GM12878 (cell line): ENCODE data around the gene MYL12A. TPM values are rescaled to one million over a fixed set of nuclear protein-coding genes. Genes with fewer than 3 reads are reported as not detected.

Source experiments
- ATAC-seq: fragments of 200-7000 bp; cut with Tn5 transposase; 3 replicates; pipeline ENCODE4 v1.9.1; 2020; ENCODE audit warnings: mild to moderate bottlenecking, moderate library complexity
- BruUV-seq: library from RNA; stranded (reverse); fragments of 400-500 nt; replicated peaks from 2 replicates; lab custom pipeline; 2021; lab: Mats Ljungman, UMichigan
- CTCF ChIA-PET: fragments of 300-600 bp; sonication (Branson Sonifier 250); formaldehyde crosslinking; extraction: SDS; loops from one replicate; lab custom pipeline; 2021; ENCODE audit warnings: inconsistent platforms; lab: Yijun Ruan, JAX
- POLR2A ChIA-PET: fragments of 350-600 bp; formaldehyde crosslinking; extraction: SDS; loops from one replicate; lab custom pipeline; 2021; ENCODE audit warnings: inconsistent platforms; lab: Charles Lee
- RAD21 ChIA-PET: fragments of 300-600 bp; sonication (Branson Sonifier 250); formaldehyde crosslinking; loops from one replicate; lab custom pipeline; 2023; ENCODE audit warnings: antibody characterized with exemption; ENCODE audit not compliant: unreplicated experiment; lab: Charles Lee
- SMC1A ChIA-PET: fragments of 300-600 bp; sonication (Branson Sonifier 250); formaldehyde crosslinking; loops from one replicate; lab custom pipeline; 2023; ENCODE audit not compliant: unreplicated experiment, uncharacterized antibody; lab: Charles Lee
- DNase-seq: peaks from one replicate; pipeline ENCODE4 v3.0.0-alpha.2; 2011; ENCODE audit warnings: low read depth, low spot score
- FAIRE-seq: peaks from 3 replicates; lab custom pipeline; 2011; peaks lifted over from hg19 to GRCh38; lab: Jason Lieb, UNC
- H2AFZ ChIP-seq: 2 replicates; pipeline ENCODE4 v1.6.0; 2011; ENCODE audit warnings: low read depth, low read length, control low read depth; ENCODE audit not compliant: control insufficient read depth
- H3K27ac ChIP-seq: 2 replicates; pipeline ENCODE4 v1.5.1; 2011; ENCODE audit warnings: control low read depth; ENCODE audit not compliant: control insufficient read depth, insufficient read depth
- H3K27me3 ChIP-seq, 2 experiments: replicated peaks in 1 of 2; 2 replicates each; pipeline versions ENCODE4 v1.6.0 to v1.6.1; 2011; ENCODE audit warnings: low read length in 1 of 2; ENCODE audit not compliant: control insufficient read depth in 2 of 2, insufficient read depth in 2 of 2
- H3K36me3 ChIP-seq, 2 experiments: 2 replicates each; pipeline ENCODE4 v1.5.1; 2011; ENCODE audit warnings: low read length in 1 of 2; ENCODE audit not compliant: control insufficient read depth in 2 of 2, insufficient read depth in 2 of 2
- H3K4me1 ChIP-seq: 2 replicates; pipeline ENCODE4 v1.6.1; 2011; ENCODE audit warnings: mild to moderate bottlenecking, low read length, moderate library complexity, mixed read lengths; ENCODE audit not compliant: control insufficient read depth, insufficient read depth
- H3K4me2 ChIP-seq: 2 replicates; pipeline ENCODE4 v1.6.0; 2011; ENCODE audit warnings: control low read depth; ENCODE audit not compliant: control insufficient read depth, insufficient read depth
- H3K4me3 ChIP-seq: fragments of 200-600 bp; sonication (generic); 2 replicates; pipeline ENCODE4 v1.5.1; 2016
- H3K79me2 ChIP-seq: 2 replicates; pipeline ENCODE4 v1.6.0; 2011; ENCODE audit warnings: low read length; ENCODE audit not compliant: control insufficient read depth, insufficient read depth
- H3K9ac ChIP-seq: 2 replicates; pipeline ENCODE4 v1.8.0; 2011; ENCODE audit warnings: low read length, control low read depth, mixed read lengths; ENCODE audit not compliant: control insufficient read depth, insufficient read depth
- H3K9me3 ChIP-seq: replicated peaks from 3 replicates; pipeline ENCODE4 v1.5.1; 2011; ENCODE audit warnings: mild to moderate bottlenecking, low read length; ENCODE audit not compliant: control insufficient read depth, insufficient read depth
- H4K20me1 ChIP-seq: 2 replicates; pipeline ENCODE4 v1.6.0; 2011; ENCODE audit not compliant: control insufficient read depth, insufficient read depth
- ASH2L ChIP-seq: fragments of 300-600, 200-600 bp; sonication (generic); IDR thresholded peaks from 2 replicates; pipeline ENCODE4 v1.6.1; 2017; ENCODE audit warnings: low read depth, mild to moderate bottlenecking, borderline replicate concordance
- BRCA1 ChIP-seq: IDR thresholded peaks from 2 replicates; pipeline ENCODE4 v1.6.1; 2011; ENCODE audit warnings: low read depth, low read length, improper control_type of control experiment
- E4F1 ChIP-seq: fragments of 450-650 bp; IDR thresholded peaks from 2 replicates; pipeline ENCODE4 v1.6.1; 2018; ENCODE audit warnings: borderline replicate concordance, mild to moderate bottlenecking; ENCODE audit not compliant: partially characterized antibody
- EP300 ChIP-seq, 2 experiments: fragments of 150-350 bp in 1 of 2; IDR thresholded peaks; 2 replicates each; pipeline ENCODE4 v1.6.1; 2011 to 2012; ENCODE audit warnings: low read depth in 2 of 2, low read length in 2 of 2, borderline replicate concordance in 1 of 2, improper control_type of control experiment in 1 of 2, inconsistent platforms in 1 of 2; ENCODE audit not compliant: control insufficient read depth in 1 of 2
- FOXK2 ChIP-seq: fragments of 450-650 bp; IDR thresholded peaks from 2 replicates; pipeline ENCODE4 v1.6.1; 2017; ENCODE audit warnings: mild to moderate bottlenecking, moderate library complexity
- GABPA ChIP-seq: IDR thresholded peaks from 2 replicates; pipeline ENCODE4 v1.6.1; 2014; ENCODE audit warnings: antibody characterized with exemption, low read depth, mild to moderate bottlenecking, inconsistent platforms
- MEF2B ChIP-seq: fragments of 450-650 bp; IDR thresholded peaks from 2 replicates; pipeline ENCODE4 v1.6.1; 2018; ENCODE audit warnings: mild to moderate bottlenecking, moderate library complexity; ENCODE audit not compliant: partially characterized antibody, poor library complexity, severe bottlenecking
- NR2C2 ChIP-seq: IDR thresholded peaks from 2 replicates; pipeline ENCODE4 v1.6.1; 2011; ENCODE audit warnings: borderline replicate concordance, low read depth; ENCODE audit not compliant: control insufficient read depth, insufficient read length
- RELB ChIP-seq: fragments of 450-650 bp; IDR thresholded peaks from 2 replicates; pipeline ENCODE4 v1.6.1; 2017; ENCODE audit warnings: low read depth, mild to moderate bottlenecking, moderate library complexity
- SRF ChIP-seq, 2 experiments: IDR thresholded peaks; 2 replicates each; pipeline ENCODE4 v1.6.1; 2011; ENCODE audit warnings: low read depth in 2 of 2, low read length in 2 of 2, mild to moderate bottlenecking in 1 of 2, moderate library complexity in 1 of 2
- TCF7 ChIP-seq: IDR thresholded peaks from 2 replicates; pipeline ENCODE4 v1.6.1; 2014; ENCODE audit warnings: antibody characterized with exemption, borderline replicate concordance
- USF1 ChIP-seq: IDR thresholded peaks from 2 replicates; pipeline ENCODE4 v1.6.1; 2011; ENCODE audit warnings: borderline replicate concordance, low read depth, mild to moderate bottlenecking, moderate library complexity, mixed read lengths, low read length; ENCODE audit not compliant: insufficient read depth; ENCODE audit errors: extremely low read length
- ZNF207 ChIP-seq: fragments of 450-650 bp; IDR thresholded peaks from 2 replicates; pipeline ENCODE4 v1.6.1; 2014; ENCODE audit warnings: antibody characterized with exemption, mild to moderate bottlenecking, borderline replicate concordance
- WGBS: methylation state at CpG from one replicate; pipeline ENCODE4 v1.1.6; 2016; ENCODE audit warnings: low lambda C conversion rate; ENCODE audit not compliant: insufficient replicate concordance, insufficient coverage; ENCODE audit errors: missing lambda C conversion rate; 5-methylcytosine and 5-hydroxymethylcytosine counted together
- in situ Hi-C: fragments of 300-500 bp; cut with MboI; formaldehyde crosslinking; loops from 9 replicates; pipeline ENCODE4 v1.14.3; 2018; ENCODE audit warnings: mixed read lengths
- intact Hi-C: fragments of 100-400 bp; cut with micrococcal nuclease; formaldehyde crosslinking; loops from one replicate; pipeline ENCODE4 v1.14.2; 2022; ENCODE audit not compliant: unreplicated experiment
- polyA plus RNA-seq, 11 experiments: library from polyadenylated mRNA; depleted of rRNA in 4 of 11; unstranded in 6 of 11; stranded (reverse) in 5 of 11; fragments of >200 nt; fragmentation: Nextera tagmentation in 4 of 11; fragmentation: Illumina TruSeq in 1 of 11; extraction: Ambion mirVana in 4 of 11; extraction: Trizol in 1 of 11; gene quantifications; 1 replicate in 1 of 11; 2 replicates in 10 of 11; pipeline versions ENCODE4 v1.2.1 to v1.2.3, GENCODE V29; 2011 to 2016; ENCODE audit warnings: inconsistent platforms in 2 of 11, missing spikeins in 2 of 11, low read depth in 1 of 11
- total RNA-seq, 4 experiments: library from RNA; depleted of rRNA in 3 of 4; stranded (reverse); fragments of >200 nt in 3 of 4; fragmentation: Illumina TruSeq in 1 of 4; extraction: Trizol in 1 of 4; gene quantifications; 2 replicates each; pipeline versions ENCODE4 v1.2.1 to v1.2.3, GENCODE V29; 2013 to 2021

The MYL12A gene
- total and polyA plus RNA-seq, 10 of the 15 experiments (the other 5 are each of a cell fraction or from before 2014, with no cell fraction given): 488 to 1,663 (median 924) TPM

- peak; percentile 44; the same call in 1 of the 2 replicates for TF ChIP-seq RELB
- no peak for TF ChIP-seq BRCA1
- peak; percentile 17 for TF ChIP-seq MEF2B
Measured at GRCh38 chr18:3255611-3256165, 8.1 kb downstream of the MYL12A start (continued).

GRCh38 chr18:3256693-3257626 lies 9.4 kb downstream of the MYL12A start:
- in situ Hi-C loops: loop anchor here (25.0 kb wide), 1 partner anchor 1005 kb away; no protein-coding TSS in a partner anchor
- peak; percentile 49 for FAIRE-seq
- 50% methylated on average over 5 of the region's 5 CpGs for WGBS
- TF ChIP-seq EP300 (IDR thresholded peaks at IDR 0.05; ENCODE audit: borderline replicate concordance in 1 of 2, control insufficient read depth in 1 of 2, low read depth in 2 of 2, low read length in 2 of 2): peak in 1 of 2 experiments; percentile 31; a peak in 1 of 4 replicates
- TF ChIP-seq USF1: no peak
- TF ChIP-seq NR2C2: no peak
- TF ChIP-seq ASH2L: no peak
- TF ChIP-seq TCF7: no peak
- TF ChIP-seq ZNF207: no peak
- TF ChIP-seq GABPA: 0 out of 2 replicates have a peak, but pooled peaks have one; percentile 28
- TF ChIP-seq FOXK2: no peak
- no peak for TF ChIP-seq E4F1
- no peak for TF ChIP-seq SRF (IDR thresholded peaks at IDR 0.05; ENCODE audit: low read depth in 2 of 2, low read length in 2 of 2)

More at GRCh38 chr18:3256693-3257626, 9.4 kb downstream of the MYL12A start:
- ATAC-seq: peak; percentile 16
- no peaks in the 10 kb centered on the region for H3K27me3 ChIP-seq
- RAD21 ChIA-PET: interaction anchor here (0.5 to 3.1 kb wide), 10 partner anchors 9 to 324 kb away, joined by 3 to 23 read pairs (median 4); partner anchors contain the start of gene MYL12A
- CTCF ChIA-PET: interaction anchor here (1.6 to 3.1 kb wide), 5 partner anchors 11 to 409 kb away, joined by 4 to 10 read pairs (median 6); no protein-coding TSS in a partner anchor
- no peak overlapping the region for H3K9ac ChIP-seq
- POLR2A ChIA-PET: interaction anchor here (0.6 to 1.9 kb wide), 4 partner anchors 8 to 139 kb away, joined by 4 to 10 read pairs (median 4); partner anchors contain the start of gene MYL12A
- intact Hi-C loops: no loop called here
- H4K20me1 ChIP-seq: peaks cover 2% of the 10 kb centered on the region; the same call in 1 of the 2 replicates
- no peak overlapping the region for H3K4me3 ChIP-seq
- peaks cover 23% of the 10 kb centered on the region for H3K4me1 ChIP-seq
- DNase-seq: no peak
- H3K27ac ChIP-seq: no peak overlapping the region; the same call in 1 of the 2 replicates
- BruUV-seq: no TSS peak
- H2AFZ ChIP-seq: no peak overlapping the region
- peaks cover 0 to 40% of the 10 kb centered on the region in 2 experiments for H3K36me3 ChIP-seq
- H3K79me2 ChIP-seq: peaks cover 43% of the 10 kb centered on the region
- peak overlapping the region; percentile 1; the same call in 1 of the 2 replicates for H3K4me2 ChIP-seq
- SMC1A ChIA-PET: interaction anchor here (0.5 to 12.1 kb wide), 11 partner anchors 8 to 1513 kb away, joined by 3 to 105 read pairs (median 3); partner anchors contain the start of gene MYL12A
- no peaks in the 10 kb centered on the region for H3K9me3 ChIP-seq
